Left hindlimb (tissue), 1 donor: Measurements from ENCODE around the gene SRP72.

Source experiments
- DNase-seq: peaks from one replicate; pipeline ENCODE4 v3.0.0-alpha.2; 2018

The SRP72 gene

GRCh38 chr4:56550642-56551041, 83.2 kb downstream of the SRP72 start:
- DNase-seq = no peak

GRCh38 chr4:56551516-56551915, 84.1 kb downstream of the SRP72 start:
- no peak for DNase-seq

DNA sequence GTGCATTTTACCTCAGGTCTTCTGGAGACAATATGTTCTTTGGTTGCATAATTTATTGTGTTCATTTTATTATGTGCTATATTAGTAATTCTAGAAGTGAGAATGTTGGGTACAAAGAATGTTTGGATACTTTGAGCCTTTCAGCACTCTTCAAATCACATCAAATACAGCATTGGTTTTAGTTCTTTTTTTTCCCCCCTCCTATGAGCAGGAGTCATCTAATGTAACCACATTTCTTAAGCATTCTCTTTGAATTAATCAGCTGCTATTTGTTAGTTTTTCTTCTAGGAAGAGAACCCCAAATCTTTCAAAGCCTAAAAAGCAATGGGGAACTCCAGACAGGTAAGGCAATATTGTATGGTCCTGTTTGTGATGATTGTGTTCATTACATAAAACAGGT, 84.9 kb downstream of the SRP72 start:
- DNase-seq = no peak
